ENCODE results near the gene RASD1. TPM values are rescaled to one million over a fixed set of nuclear protein-coding genes. Genes with fewer than 3 reads are reported as not detected.

RASD1 gene
- total RNA-seq, 1 experiment from 2014 or later: 1.2 TPM

DNA sequence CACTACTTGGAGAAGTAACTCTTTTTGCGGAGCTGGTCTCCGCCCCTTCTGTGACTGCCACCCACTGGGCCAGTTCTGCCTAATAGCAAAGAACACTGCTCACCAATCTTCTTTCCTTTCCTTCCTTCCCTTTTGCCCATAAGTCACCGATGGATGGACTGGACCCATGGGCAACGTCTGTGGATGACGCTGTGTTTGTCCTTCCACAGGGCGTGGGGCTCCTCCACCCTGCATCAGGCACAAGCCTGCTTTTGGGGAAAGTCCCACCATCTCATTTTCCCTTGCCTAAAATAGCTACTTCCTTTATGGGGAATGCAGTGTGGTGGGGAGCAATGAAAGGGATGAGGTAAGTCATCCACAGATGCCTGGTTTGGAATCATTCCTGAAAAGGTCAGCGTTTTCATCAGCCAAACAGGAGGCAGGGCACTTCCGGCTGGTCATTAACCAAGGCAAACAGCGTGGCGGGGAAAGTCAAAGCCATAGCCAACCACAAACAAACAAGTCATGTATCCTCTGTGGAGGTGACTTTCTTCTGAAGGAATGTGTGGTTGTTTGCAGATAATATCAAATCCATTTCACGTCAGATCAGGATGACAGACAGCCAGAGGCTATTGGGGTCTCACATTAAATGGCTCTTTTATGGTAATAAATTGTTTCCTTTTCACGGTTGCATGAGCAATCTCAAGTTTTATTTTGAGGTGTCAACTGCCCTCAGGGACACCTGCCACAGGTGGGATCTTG, 50.1 kb downstream of the RASD1 start:
- CTCF ChIA-PET: no interaction called here
- intact Hi-C loops (cut with micrococcal nuclease; ENCODE audit: unreplicated experiment): no loop called here
- Histone ChIP-seq H4K20me1 (ENCODE audit: insufficient read depth) (no peaks in the 10 kb centered on the region), H2AFZ (no peak overlapping the region), H3K4me3 (peak overlapping the region; percentile 3; the same call in 1 of the 2 replicates), H3K4me1 (replicated peaks; ENCODE audit: insufficient read depth) (peaks cover 47% of the 10 kb centered on the region), H3K27ac (peak overlapping the region; percentile 64), H3F3A (ENCODE audit: insufficient read depth, low read depth) (peaks cover 37% of the 10 kb centered on the region), H3K36me3 (ENCODE audit: low read depth) (no peaks in the 10 kb centered on the region), H3K27me3 (ENCODE audit: insufficient read depth, low read depth) (peaks cover 40% of the 10 kb centered on the region), H3K9me3 (ENCODE audit: insufficient read depth, low read depth) (no peaks in the 10 kb centered on the region), H3K4me2 (peak overlapping the region; percentile 65), H3K9me2 (ENCODE audit: insufficient read depth) (no peaks in the 10 kb centered on the region), H3K79me2 (ENCODE audit: low read depth) (no peaks in the 10 kb centered on the region)
- TF ChIP-seq, protein P1, sequence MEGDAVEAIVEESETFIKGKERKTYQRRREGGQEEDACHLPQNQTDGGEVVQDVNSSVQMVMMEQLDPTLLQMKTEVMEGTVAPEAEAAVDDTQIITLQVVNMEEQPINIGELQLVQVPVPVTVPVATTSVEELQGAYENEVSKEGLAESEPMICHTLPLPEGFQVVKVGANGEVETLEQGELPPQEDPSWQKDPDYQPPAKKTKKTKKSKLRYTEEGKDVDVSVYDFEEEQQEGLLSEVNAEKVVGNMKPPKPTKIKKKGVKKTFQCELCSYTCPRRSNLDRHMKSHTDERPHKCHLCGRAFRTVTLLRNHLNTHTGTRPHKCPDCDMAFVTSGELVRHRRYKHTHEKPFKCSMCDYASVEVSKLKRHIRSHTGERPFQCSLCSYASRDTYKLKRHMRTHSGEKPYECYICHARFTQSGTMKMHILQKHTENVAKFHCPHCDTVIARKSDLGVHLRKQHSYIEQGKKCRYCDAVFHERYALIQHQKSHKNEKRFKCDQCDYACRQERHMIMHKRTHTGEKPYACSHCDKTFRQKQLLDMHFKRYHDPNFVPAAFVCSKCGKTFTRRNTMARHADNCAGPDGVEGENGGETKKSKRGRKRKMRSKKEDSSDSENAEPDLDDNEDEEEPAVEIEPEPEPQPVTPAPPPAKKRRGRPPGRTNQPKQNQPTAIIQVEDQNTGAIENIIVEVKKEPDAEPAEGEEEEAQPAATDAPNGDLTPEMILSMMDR (conservative IDR thresholded peaks at IDR 0.05): no peak; the same call in 1 of the 2 replicates
- TF ChIP-seq EZH2 (IDR thresholded peaks at IDR 0.05; ENCODE audit: low read depth): no peak
- DNase-seq: peak; percentile 86 to 99
- no TSS peak for BruUV-seq (replicated peaks)
- POLR2A ChIA-PET (ENCODE audit: unreplicated experiment): interaction anchor here (0.5 to 0.6 kb wide), 3 partner anchors 17 to 173 kb away, joined by 3 to 7 read pairs (median 3); no protein-coding TSS in a partner anchor

- peaks cover 47% of the 10 kb centered on the region for H3K4me1 ChIP-seq (replicated peaks; ENCODE audit: insufficient read depth)
- H3F3A ChIP-seq (ENCODE audit: insufficient read depth, low read depth): peaks cover 37% of the 10 kb centered on the region
- H3K79me2 ChIP-seq (ENCODE audit: low read depth): no peaks in the 10 kb centered on the region
- peak overlapping the region; percentile 3; the same call in 1 of the 2 replicates for H3K4me3 ChIP-seq
- no peak overlapping the region for H2AFZ ChIP-seq
- no peak for DNase-seq
- CTCF ChIA-PET: interaction anchor here (0.6 kb wide), 1 partner anchor 380 kb away, joined by 5 read pairs; no protein-coding TSS in a partner anchor
- TF ChIP-seq, protein P1 (conservative IDR thresholded peaks at IDR 0.05): peak; percentile 22; the same call in 1 of the 2 replicates
- no peak for TF ChIP-seq EZH2 (IDR thresholded peaks at IDR 0.05; ENCODE audit: low read depth)
- peak overlapping the region; percentile 64 for H3K27ac ChIP-seq
- POLR2A ChIA-PET (ENCODE audit: unreplicated experiment): interaction anchor here (0.5 kb wide), 2 partner anchors 93 to 174 kb away, joined by 3 read pairs; no protein-coding TSS in a partner anchor
- intact Hi-C loops (cut with micrococcal nuclease; ENCODE audit: unreplicated experiment): no loop called here
- H3K9me3 ChIP-seq (ENCODE audit: insufficient read depth, low read depth): no peaks in the 10 kb centered on the region
- peak overlapping the region; percentile 65 for H3K4me2 ChIP-seq
- TSS peak; percentile 82 for BruUV-seq (replicated peaks)
- H4K20me1 ChIP-seq (ENCODE audit: insufficient read depth): no peaks in the 10 kb centered on the region
- H3K27me3 ChIP-seq (ENCODE audit: insufficient read depth, low read depth): peaks cover 39% of the 10 kb centered on the region
- H3K9me2 ChIP-seq (ENCODE audit: insufficient read depth): no peaks in the 10 kb centered on the region
- H3K36me3 ChIP-seq (ENCODE audit: low read depth): no peaks in the 10 kb centered on the region
Measured at GRCh38 chr17:17445296-17445924, 50.8 kb downstream of the RASD1 start.

Other genes with a start within 250 kb of the RASD1 start
- gene COPS3, start 215.1 kb downstream of the RASD1 start, total RNA-seq (2021): 57.7 and 87.6 TPM in 2 replicates
- gene NT5M, start 193.0 kb downstream of the RASD1 start, total RNA-seq (2021): 6.2 and 9.6 TPM in 2 replicates
- gene MED9, start 19.4 kb downstream of the RASD1 start, total RNA-seq (2021): 14.6 and 15.8 TPM in 2 replicates
- gene PEMT, start 95.3 kb upstream of the RASD1 start, total RNA-seq (2021): 61.2 and 107 TPM in 2 replicates
- 86.3 and 92.9 TPM in 2 replicates for gene RAI1, start 185.1 kb upstream of the RASD1 start, total RNA-seq (2021)

Data from PC-9 (cell line).